CD4-positive, alpha-beta T cell (primary cell): ENCODE data around the gene JDP2. TPM values are rescaled to one million over a fixed set of nuclear protein-coding genes. Genes with fewer than 3 reads are reported as not detected.

Source experiments
- ATAC-seq: fragments of 200-7000 bp; cut with Tn5 transposase; one replicate; pipeline ENCODE4 v1.10.0; 2022; ENCODE audit warnings: mild to moderate bottlenecking; ENCODE audit not compliant: poor library complexity
- CTCF ChIA-PET: fragments of 350-600 bp; sonication (Branson Sonifier 250); formaldehyde crosslinking; loops from one replicate; lab custom pipeline; 2021; ENCODE audit warnings: antibody characterized with exemption, inconsistent platforms; lab: Charles Lee
- POLR2A ChIA-PET: fragments of 350-600 bp; sonication (Branson Sonifier 250); formaldehyde crosslinking; loops from one replicate; lab custom pipeline; 2021; ENCODE audit warnings: antibody characterized with exemption, inconsistent platforms; lab: Charles Lee
- DNase-seq, 14 experiments: peaks; one replicate each; pipeline ENCODE4 v3.0.0-alpha.2; 2013 to 2020; ENCODE audit warnings: mixed read lengths in 2 of 14
- H3K27ac ChIP-seq, 2 donors: one replicate each; pipeline versions ENCODE4 v1.5.1 to v1.7.0; 2013; ENCODE audit warnings: low read length in 2 of 2, low read depth in 1 of 2, mild to moderate bottlenecking in 1 of 2
- H3K27me3 ChIP-seq, 2 experiments: 1 replicate in 1 of 2; 2 replicates in 1 of 2; pipeline versions ENCODE4 v1.6.1 to v1.7.0; 2013; ENCODE audit warnings: low read length in 2 of 2, control low read depth in 1 of 2, mild to moderate bottlenecking in 1 of 2, moderate library complexity in 1 of 2; ENCODE audit not compliant: insufficient read depth in 2 of 2, control insufficient read depth in 1 of 2
- H3K36me3 ChIP-seq: one replicate; pipeline ENCODE4 v1.6.1; 2013; ENCODE audit warnings: low read length, control low read depth; ENCODE audit not compliant: insufficient read depth
- H3K4me1 ChIP-seq: one replicate; pipeline ENCODE4 v1.6.1; 2013; ENCODE audit warnings: low read length, control low read depth; ENCODE audit not compliant: insufficient read depth
- H3K4me3 ChIP-seq: one replicate; pipeline ENCODE4 v1.5.1; 2013; ENCODE audit warnings: mild to moderate bottlenecking, low read length, moderate library complexity
- H3K9me3 ChIP-seq, 2 experiments: 1 replicate in 1 of 2; 2 replicates in 1 of 2; pipeline versions ENCODE4 v1.6.1 to v1.7.0; 2013; ENCODE audit warnings: low read length in 2 of 2, mild to moderate bottlenecking in 2 of 2, control low read depth in 1 of 2, moderate library complexity in 1 of 2; ENCODE audit not compliant: control insufficient read depth in 1 of 2, insufficient read depth in 1 of 2
- H3K27ac Mint-ChIP-seq: one replicate; pipeline ENCODE4 v1.8.0; 2020; ENCODE audit warnings: mixed read lengths
- H3K27me3 Mint-ChIP-seq: one replicate; pipeline ENCODE4 v1.8.0; 2021; ENCODE audit warnings: mixed read lengths
- H3K36me3 Mint-ChIP-seq: one replicate; pipeline ENCODE4 v1.8.0; 2021; ENCODE audit warnings: low read depth, mixed read lengths
- H3K4me1 Mint-ChIP-seq: one replicate; pipeline ENCODE4 v1.8.0; 2021; ENCODE audit warnings: low read depth, mixed read lengths
- H3K4me3 Mint-ChIP-seq: one replicate; pipeline ENCODE4 v1.8.0; 2020; ENCODE audit warnings: mild to moderate bottlenecking, mixed read lengths
- H3K9me3 Mint-ChIP-seq: one replicate; pipeline ENCODE4 v1.8.0; 2020; ENCODE audit warnings: mixed read lengths
- intact Hi-C, 2 experiments: fragments of 100-400 bp; cut with DNase I in 1 of 2; cut with micrococcal nuclease in 1 of 2; formaldehyde crosslinking; loops; one replicate each; pipeline versions ENCODE4 v1.15.1 to v1.9.0; 2023 to 2025; cut with DNase I, micrococcal nuclease
- total RNA-seq, 174 experiments: library from RNA in 2 of 174; stranded (reverse) in 2 of 174; gene quantifications; one replicate each; pipeline ENCODE4 v1.2.3 and lab custom pipeline; 2021 to 2026
- TF ChIP-seq, protein P1 (sequence below): fragments of 200-600 bp; IDR thresholded peaks from one replicate; pipeline ENCODE4 v1.8.0; 2022; ENCODE audit warnings: antibody characterized with exemption, mild to moderate bottlenecking

JDP2 gene
- total RNA-seq, 2 experiments from 2014 or later: 1.1 to 1.2 TPM

DNA sequence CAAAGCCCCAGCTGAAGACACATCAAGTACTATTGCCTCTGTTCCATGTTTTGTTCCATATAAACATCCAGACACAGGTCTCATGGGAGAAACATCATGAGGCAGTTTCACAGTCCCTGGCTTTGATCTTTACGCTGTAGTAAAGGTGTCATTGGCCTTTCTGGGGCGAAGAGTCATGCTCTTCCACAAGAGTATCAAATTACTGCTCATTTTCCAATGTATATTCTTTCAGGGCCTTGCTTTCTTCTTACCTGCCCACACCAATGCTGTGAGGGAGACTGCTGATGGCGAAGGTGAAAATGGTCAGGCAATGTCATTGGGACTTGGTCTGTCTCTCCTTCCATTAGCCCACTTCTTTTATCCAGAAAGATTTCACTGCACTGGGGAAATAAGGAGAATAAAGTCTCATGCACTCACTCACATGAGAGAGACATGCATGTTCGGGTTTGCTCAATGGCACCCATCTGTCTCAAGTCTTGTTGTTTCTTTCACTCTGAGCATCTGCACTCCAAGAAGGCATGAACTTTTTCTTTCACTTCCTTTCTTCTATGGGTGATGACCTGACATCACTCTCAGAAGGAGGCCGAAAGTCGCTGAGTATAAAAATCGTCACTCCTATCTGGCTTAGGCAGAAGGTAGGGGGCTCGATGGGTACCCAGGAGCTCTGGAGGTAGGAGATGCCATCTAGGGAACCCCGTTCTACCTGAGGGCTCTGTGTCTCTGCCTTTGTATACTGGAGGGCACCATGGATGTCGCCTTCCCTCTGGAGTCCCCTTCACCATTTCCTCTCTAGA is 1.3 kb upstream of the JDP2 start:
- Histone ChIP-seq H3K4me3 (peak overlapping the region; percentile 50), H3K27me3 (peaks cover 10 to 19% of the 10 kb centered on the region in 2 experiments), H3K36me3 (no peaks in the 10 kb centered on the region), H3K4me1 (peaks cover 18% of the 10 kb centered on the region), H3K9me3 (no peaks in the 10 kb centered on the region), H3K27ac (no peak overlapping the region)
- intact Hi-C loops: loop anchor here in 1 of 2 experiments (5.0 to 10.0 kb wide), 2 partner anchors 94 to 122 kb away; no protein-coding TSS in a partner anchor
- peak overlapping the region; percentile 70 for H3K4me3 Mint-ChIP-seq
- POLR2A ChIA-PET: no interaction called here
- no peak overlapping the region for H3K27ac Mint-ChIP-seq
- no peak for ATAC-seq
- peak in 3 of 14 experiments; percentile 11 to 35 (median 32) for DNase-seq
- TF ChIP-seq, protein P1, sequence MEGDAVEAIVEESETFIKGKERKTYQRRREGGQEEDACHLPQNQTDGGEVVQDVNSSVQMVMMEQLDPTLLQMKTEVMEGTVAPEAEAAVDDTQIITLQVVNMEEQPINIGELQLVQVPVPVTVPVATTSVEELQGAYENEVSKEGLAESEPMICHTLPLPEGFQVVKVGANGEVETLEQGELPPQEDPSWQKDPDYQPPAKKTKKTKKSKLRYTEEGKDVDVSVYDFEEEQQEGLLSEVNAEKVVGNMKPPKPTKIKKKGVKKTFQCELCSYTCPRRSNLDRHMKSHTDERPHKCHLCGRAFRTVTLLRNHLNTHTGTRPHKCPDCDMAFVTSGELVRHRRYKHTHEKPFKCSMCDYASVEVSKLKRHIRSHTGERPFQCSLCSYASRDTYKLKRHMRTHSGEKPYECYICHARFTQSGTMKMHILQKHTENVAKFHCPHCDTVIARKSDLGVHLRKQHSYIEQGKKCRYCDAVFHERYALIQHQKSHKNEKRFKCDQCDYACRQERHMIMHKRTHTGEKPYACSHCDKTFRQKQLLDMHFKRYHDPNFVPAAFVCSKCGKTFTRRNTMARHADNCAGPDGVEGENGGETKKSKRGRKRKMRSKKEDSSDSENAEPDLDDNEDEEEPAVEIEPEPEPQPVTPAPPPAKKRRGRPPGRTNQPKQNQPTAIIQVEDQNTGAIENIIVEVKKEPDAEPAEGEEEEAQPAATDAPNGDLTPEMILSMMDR: no peak
- H3K9me3 Mint-ChIP-seq: peaks cover 2% of the 10 kb centered on the region
- peaks cover 33% of the 10 kb centered on the region for H3K27me3 Mint-ChIP-seq
- CTCF ChIA-PET: no interaction called here
- H3K4me1 Mint-ChIP-seq: no peaks in the 10 kb centered on the region
- no peaks in the 10 kb centered on the region for H3K36me3 Mint-ChIP-seq

DNA sequence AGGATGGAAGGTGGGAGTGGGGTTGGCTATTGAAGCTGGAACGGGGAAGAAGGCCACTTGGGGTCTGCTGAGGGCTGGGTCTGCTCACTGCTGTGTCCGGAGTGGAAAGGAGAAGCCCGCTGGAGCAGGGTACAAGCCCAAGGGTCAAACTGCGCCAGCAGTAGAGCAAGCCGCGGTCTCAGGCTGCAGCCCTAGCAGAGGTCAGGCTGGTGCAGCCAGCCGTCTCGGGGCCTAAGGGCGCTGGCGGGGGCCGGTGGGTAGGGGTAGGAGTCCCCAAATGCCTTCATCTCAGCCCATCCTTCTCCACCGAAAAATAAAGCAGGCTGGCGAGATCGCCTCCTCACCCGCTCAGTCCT is 718 bp upstream of the JDP2 start:
- ChIA-PET POLR2A (no interaction called here), CTCF (no interaction called here)
- peak in 1 of 14 experiments; percentile 16 for DNase-seq
- no peak for ATAC-seq
- no peak overlapping the region for H3K27ac Mint-ChIP-seq
- H3K4me3 Mint-ChIP-seq: peak overlapping the region; percentile 70
- Histone ChIP-seq H3K36me3 (no peaks in the 10 kb centered on the region), H3K27me3 (peaks cover 10 to 19% of the 10 kb centered on the region in 2 experiments), H3K9me3 (no peaks in the 10 kb centered on the region), H3K27ac (no peak overlapping the region), H3K4me3 (peak overlapping the region; percentile 50), H3K4me1 (peaks cover 18% of the 10 kb centered on the region)
- no peaks in the 10 kb centered on the region for H3K36me3 Mint-ChIP-seq
- TF ChIP-seq, protein P1: no peak
- intact Hi-C loops: loop anchor here in 1 of 2 experiments (5.0 to 10.0 kb wide), 2 partner anchors 95 to 122 kb away; no protein-coding TSS in a partner anchor
- peaks cover 33% of the 10 kb centered on the region for H3K27me3 Mint-ChIP-seq
- H3K4me1 Mint-ChIP-seq: no peaks in the 10 kb centered on the region
- H3K9me3 Mint-ChIP-seq: peaks cover 2% of the 10 kb centered on the region

DNA sequence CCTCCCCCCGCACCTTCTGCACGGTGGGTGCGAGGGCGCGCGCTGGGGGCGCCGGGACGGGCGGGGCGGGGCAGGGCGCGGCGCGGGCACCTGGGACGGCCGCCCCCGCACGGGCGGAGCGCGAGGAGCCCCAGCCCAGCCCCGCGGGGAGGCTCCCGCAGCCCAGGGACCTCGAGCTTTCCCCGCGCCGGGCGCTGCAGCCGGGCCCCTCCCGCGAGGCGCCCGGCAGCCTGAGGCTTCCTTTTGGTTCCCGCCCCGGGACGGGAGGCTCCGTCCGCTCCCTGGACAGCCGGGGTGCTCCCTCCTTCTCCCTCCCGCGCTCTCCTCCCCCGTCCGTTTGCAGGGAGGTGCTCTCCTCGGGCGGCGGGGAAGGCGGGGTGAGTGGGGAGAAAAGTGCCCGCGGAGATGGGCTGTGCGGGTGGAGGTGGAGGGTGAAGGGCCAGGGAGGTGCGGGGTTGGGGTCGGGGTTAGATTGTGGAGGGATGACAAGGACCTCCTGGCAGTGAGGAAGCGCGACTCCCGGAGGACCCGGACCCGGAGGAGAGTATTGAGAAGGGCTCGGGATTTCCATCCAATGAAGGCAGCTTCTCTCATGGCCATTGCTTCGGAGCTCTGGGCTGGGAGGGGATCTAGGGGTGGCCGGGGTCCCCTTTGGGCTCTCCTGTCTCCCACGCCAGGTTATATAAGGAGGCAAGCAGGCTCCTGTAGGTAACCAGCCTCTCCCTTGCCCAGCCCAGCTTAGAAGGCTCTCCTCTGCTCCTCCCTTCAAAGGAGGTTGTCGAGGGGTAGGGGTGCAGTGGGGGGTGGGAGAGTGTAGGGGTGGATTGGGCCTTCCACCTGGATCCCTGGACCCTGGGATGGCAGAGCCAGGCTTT is 645 bp downstream of the JDP2 start:
- Mint-ChIP-seq H3K4me1 (no peaks in the 10 kb centered on the region), H3K36me3 (no peaks in the 10 kb centered on the region), H3K9me3 (peaks cover 2% of the 10 kb centered on the region), H3K27ac (no peak overlapping the region), H3K27me3 (peaks cover 33% of the 10 kb centered on the region), H3K4me3 (peak overlapping the region; percentile 88)
- ChIA-PET POLR2A (no interaction called here), CTCF (no interaction called here)
- peaks cover 18% of the 10 kb centered on the region for H3K4me1 ChIP-seq
- TF ChIP-seq, protein P1: no peak
- intact Hi-C loops: loop anchor here in 1 of 2 experiments (5.0 to 10.0 kb wide), 2 partner anchors 96 to 124 kb away; no protein-coding TSS in a partner anchor
- H3K36me3 ChIP-seq: no peaks in the 10 kb centered on the region
- no peaks in the 10 kb centered on the region for H3K9me3 ChIP-seq
- H3K27ac ChIP-seq: no peak overlapping the region
- peaks cover 10 to 19% of the 10 kb centered on the region in 2 experiments for H3K27me3 ChIP-seq
- H3K4me3 ChIP-seq: peak overlapping the region; percentile 44
- ATAC-seq (peak; percentile 28), DNase-seq (peak in 3 of 14 experiments; percentile 4 to 32 (median 30))
